Tibial artery (tissue), 4 donors: ENCODE data around the gene EMILIN1.
A peak's percentile ranks its signal among the peaks of the same experiment; 100 is the strongest.

Source experiments
- DNase-seq, 2 donors: peaks; one replicate each; pipeline ENCODE4 v3.0.0-alpha.2; 2019
- H3K27ac ChIP-seq, 2 donors: fragments of 200-600 bp; sonication (generic) in 1 of 2; 1 replicate in 1 of 2; 2 replicates in 1 of 2; pipeline ENCODE4 v1.5.1; 2018 to 2019; ENCODE audit warnings: mild to moderate bottlenecking in 1 of 2
- H3K27me3 ChIP-seq, 2 donors: fragments of 200-600 bp; sonication (generic) in 1 of 2; one replicate each; pipeline versions ENCODE4 v1.5.1 to v1.6.0; 2016 to 2019
- H3K36me3 ChIP-seq, 3 donors: fragments of 200-600 bp; sonication (generic) in 2 of 3; one replicate each; pipeline ENCODE4 v1.5.1; 2016 to 2019; ENCODE audit warnings: mild to moderate bottlenecking in 2 of 3
- H3K4me1 ChIP-seq, 4 donors: fragments of 200-600 bp; sonication (generic) in 2 of 4; 1 replicate in 3 of 4; 2 replicates in 1 of 4; pipeline ENCODE4 v1.5.1; 2016 to 2019
- H3K4me3 ChIP-seq, 2 donors: fragments of 200-600 bp; sonication (generic) in 1 of 2; 1 replicate in 1 of 2; 2 replicates in 1 of 2; pipeline ENCODE4 v1.5.1; 2018 to 2019; ENCODE audit warnings: mild to moderate bottlenecking in 2 of 2
- H3K9me3 ChIP-seq, 3 donors: fragments of 200-600 bp; sonication (generic) in 1 of 3; one replicate each; pipeline ENCODE4 v1.5.1; 2016 to 2019
- CTCF ChIP-seq, 2 experiments: fragments of 200-600 bp in 1 of 2; fragments of 450-650 bp in 1 of 2; IDR thresholded peaks; one replicate each; pipeline ENCODE4 v1.5.1; 2017 to 2019; ENCODE audit warnings: antibody characterized with exemption in 2 of 2, mild to moderate bottlenecking in 1 of 2, moderate library complexity in 1 of 2
- intact Hi-C: fragments of 100-400 bp; cut with DNase I; formaldehyde crosslinking; loops from one replicate; pipeline ENCODE4 v1.15.0; 2023; ENCODE audit warnings: low total_unique reads

EMILIN1 gene

GRCh38 chr2:27133905-27134780, 55.7 kb downstream of the EMILIN1 start, which contains the start of gene PREB:
PREB (minus strand) TSS chr2:27134636; CDS start chr2:27134421, 215 bp downstream.
- Histone ChIP-seq H3K36me3 (peaks cover 13 to 35% (median 29%) of the 10 kb centered on the region in 3 donors), H3K9me3 (no peaks in the 10 kb centered on the region), H3K4me3 (peak within 1 kb of the TSS; percentile 68 to 80), H3K27ac (peak within 1 kb of the TSS; percentile 83 to 90), H3K4me1 (peaks cover 0 to 21% (median 19%) of the 10 kb centered on the region in 4 donors), H3K27me3 (no peaks in the 10 kb centered on the region)
- intact Hi-C loops = loop anchor here (10.0 kb wide), 1 partner anchor 81 kb away; the partner anchor contains the start of genes ATRAID, CAD and SLC5A6
- DNase-seq = peak; percentile 93 to 97
- TF ChIP-seq CTCF (IDR thresholded peaks at IDR 0.05) = peak in 1 of 2 experiments; percentile 7

GRCh38 chr2:27134781-27135477, 56.5 kb downstream of the EMILIN1 start:
- H3K9me3 ChIP-seq = no peaks in the 10 kb centered on the region
- H3K4me3 ChIP-seq = peak overlapping the region; percentile 68 to 80
- H3K4me1 ChIP-seq = peaks cover 0 to 21% (median 19%) of the 10 kb centered on the region in 4 donors
- H3K27me3 ChIP-seq = no peaks in the 10 kb centered on the region
- H3K27ac ChIP-seq = peak overlapping the region; percentile 83 to 90
- no peak for DNase-seq
- no peak for TF ChIP-seq CTCF (IDR thresholded peaks at IDR 0.05)
- intact Hi-C loops = loop anchor here (10.0 kb wide), 1 partner anchor 80 kb away; the partner anchor contains the start of genes ATRAID, CAD and SLC5A6
- H3K36me3 ChIP-seq = peaks cover 13 to 29% (median 27%) of the 10 kb centered on the region in 3 donors

- peaks cover 0 to 21% (median 19%) of the 10 kb centered on the region in 4 donors for H3K4me1 ChIP-seq
- TF ChIP-seq CTCF (IDR thresholded peaks at IDR 0.05) = no peak
- DNase-seq = no peak
- H3K27me3 ChIP-seq = no peaks in the 10 kb centered on the region
- intact Hi-C loops = loop anchor here (10.0 kb wide), 1 partner anchor 79 kb away; the partner anchor contains the start of genes ATRAID, CAD and SLC5A6
- no peak overlapping the region for H3K27ac ChIP-seq
- no peaks in the 10 kb centered on the region for H3K9me3 ChIP-seq
- peaks cover 10 to 23% (median 22%) of the 10 kb centered on the region in 3 donors for H3K36me3 ChIP-seq
- H3K4me3 ChIP-seq = no peak overlapping the region
Measured at GRCh38 chr2:27135478-27135955, 57.1 kb downstream of the EMILIN1 start.
